Stomach smooth muscle (tissue), 2 donors: ENCODE measurements around the gene CLPSL2.

Source experiments
- H3K27ac ChIP-seq: one replicate; pipeline ENCODE4 v1.7.0; 2013; ENCODE audit warnings: mild to moderate bottlenecking, low read length, inconsistent platforms
- H3K27me3 ChIP-seq, 2 donors: one replicate each; pipeline ENCODE4 v1.7.0; 2013; ENCODE audit warnings: low read length in 2 of 2; ENCODE audit not compliant: insufficient read depth in 2 of 2, control insufficient read depth in 1 of 2
- H3K36me3 ChIP-seq, 2 donors: one replicate each; pipeline ENCODE4 v1.7.0; 2013; ENCODE audit warnings: low read length in 2 of 2; ENCODE audit not compliant: control insufficient read depth in 2 of 2, insufficient read depth in 2 of 2
- H3K4me1 ChIP-seq: one replicate; pipeline ENCODE4 v1.7.0; 2013; ENCODE audit warnings: low read length; ENCODE audit not compliant: control insufficient read depth, insufficient read depth
- H3K4me3 ChIP-seq, 2 donors: one replicate each; pipeline ENCODE4 v1.7.0; 2013; ENCODE audit warnings: low read length in 2 of 2
- H3K9ac ChIP-seq, 2 donors: one replicate each; pipeline ENCODE4 v1.7.0; 2013; ENCODE audit warnings: low read length in 2 of 2, mild to moderate bottlenecking in 1 of 2
- H3K9me3 ChIP-seq, 2 donors: one replicate each; pipeline ENCODE4 v1.7.0; 2013; ENCODE audit warnings: low read length in 2 of 2; ENCODE audit not compliant: control insufficient read depth in 2 of 2
- donor health status: healthy.
- donor health status: Pancreatic carcinoma.

The CLPSL2 gene

DNA sequence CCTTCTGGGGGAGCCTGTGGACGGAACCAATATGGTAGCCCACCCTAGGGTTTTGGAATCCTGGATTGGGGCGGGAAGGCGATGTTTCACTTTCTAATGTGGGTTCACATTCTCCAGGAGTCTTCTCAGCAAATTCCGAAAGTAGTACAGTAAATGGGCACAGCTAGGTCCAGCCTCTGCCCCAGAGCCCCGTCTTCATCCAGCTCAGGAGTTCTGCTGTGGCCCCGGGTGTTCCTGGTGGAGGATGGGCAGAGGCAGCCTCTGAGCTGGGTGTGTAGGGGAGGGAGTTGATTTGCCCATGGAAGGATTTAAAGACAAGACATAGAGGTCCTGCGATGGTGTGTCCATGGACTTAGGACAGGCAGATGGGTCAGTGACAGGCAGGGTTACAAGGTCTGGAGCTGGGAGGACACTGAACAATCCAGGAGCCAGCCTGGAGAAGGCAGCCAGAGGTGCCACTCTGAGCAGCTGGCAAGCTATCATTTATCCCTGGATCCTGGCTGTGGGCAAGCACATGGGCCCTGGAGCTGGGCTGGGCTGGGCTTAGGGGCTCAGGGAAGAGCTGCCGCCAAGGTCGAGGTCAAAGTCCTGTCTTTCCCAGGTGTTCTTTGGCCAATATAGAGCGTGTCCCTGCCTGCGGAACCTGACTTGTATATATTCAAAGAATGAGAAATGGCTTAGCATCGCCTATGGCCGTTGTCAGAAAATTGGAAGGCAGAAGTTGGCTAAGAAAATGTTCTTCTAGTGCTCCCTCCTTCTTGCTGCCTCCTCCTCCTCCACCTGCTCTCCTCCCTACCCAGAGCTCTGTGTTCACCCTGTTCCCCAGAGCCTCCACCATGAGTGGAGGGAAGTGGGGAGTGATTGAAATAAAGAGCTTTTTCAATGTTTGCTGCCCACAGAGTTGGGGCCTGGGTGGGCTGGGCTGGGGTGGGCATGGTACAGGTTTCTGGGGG lies 11.1 kb downstream of the CLPSL2 start:
- Histone ChIP-seq H3K9ac (no peak overlapping the region), H3K4me3 (no peak overlapping the region), H3K9me3 (no peaks in the 10 kb centered on the region), H3K36me3 (no peaks in the 10 kb centered on the region), H3K4me1 (no peaks in the 10 kb centered on the region), H3K27me3 (peaks cover 17 to 34% of the 10 kb centered on the region in 2 donors), H3K27ac (no peak overlapping the region)

DNA sequence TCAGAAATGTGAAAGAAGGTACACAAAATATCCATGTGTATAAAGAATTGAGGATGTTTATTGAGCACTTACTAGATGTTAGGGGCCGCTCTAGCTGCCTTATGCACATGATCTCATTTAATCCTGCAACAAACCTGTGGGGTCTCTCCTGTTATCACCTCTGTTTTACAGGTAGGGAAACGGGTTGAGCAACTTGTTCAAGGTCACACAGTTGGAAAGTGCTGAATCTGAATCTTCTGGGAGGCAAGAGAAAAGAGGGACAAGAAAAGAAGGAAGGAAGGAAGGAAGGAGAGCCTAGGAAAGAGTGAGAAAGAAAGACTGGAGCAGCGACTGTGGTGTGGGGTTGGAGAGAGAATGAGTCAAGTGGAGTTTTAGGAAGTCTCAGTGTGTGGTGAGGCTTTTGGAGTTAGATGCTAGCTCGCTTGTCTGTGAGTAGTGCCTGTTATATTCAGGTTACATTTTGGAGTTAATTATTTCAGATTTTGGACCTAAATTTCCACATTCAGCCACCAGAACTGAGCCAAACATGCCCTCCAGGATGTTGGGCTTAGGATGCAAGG lies 12.1 kb downstream of the CLPSL2 start:
- Histone ChIP-seq H3K27me3 (peaks cover 17 to 42% of the 10 kb centered on the region in 2 donors), H3K4me1 (no peaks in the 10 kb centered on the region), H3K9me3 (no peaks in the 10 kb centered on the region), H3K4me3 (no peak overlapping the region), H3K36me3 (no peaks in the 10 kb centered on the region), H3K27ac (no peak overlapping the region), H3K9ac (no peak overlapping the region)

DNA sequence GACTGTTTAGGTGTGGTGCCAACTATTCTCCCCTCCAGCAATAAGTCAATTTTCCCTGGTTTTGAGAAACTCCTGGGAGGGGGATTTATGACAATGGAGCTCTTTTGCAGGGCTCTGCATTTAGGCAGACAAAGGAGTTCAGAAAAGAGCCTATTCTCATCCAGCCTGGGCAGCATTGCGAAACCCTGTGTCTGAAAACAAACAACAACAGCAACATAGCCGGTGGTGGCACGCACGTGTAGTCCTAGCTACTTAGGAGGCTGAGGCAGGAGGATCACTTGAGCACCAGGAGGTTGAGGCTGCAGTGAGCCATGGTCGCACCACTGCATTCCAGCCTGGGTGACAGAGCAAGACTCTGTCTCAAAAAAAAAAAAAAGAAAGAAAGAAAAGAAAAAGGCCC lies 14.3 kb downstream of the CLPSL2 start:
- no peak overlapping the region for H3K27ac ChIP-seq
- no peaks in the 10 kb centered on the region for H3K36me3 ChIP-seq
- H3K9ac ChIP-seq: no peak overlapping the region
- H3K27me3 ChIP-seq: peaks cover 17 to 42% of the 10 kb centered on the region in 2 donors
- no peaks in the 10 kb centered on the region for H3K4me1 ChIP-seq
- no peak overlapping the region for H3K4me3 ChIP-seq
- H3K9me3 ChIP-seq: no peaks in the 10 kb centered on the region

DNA sequence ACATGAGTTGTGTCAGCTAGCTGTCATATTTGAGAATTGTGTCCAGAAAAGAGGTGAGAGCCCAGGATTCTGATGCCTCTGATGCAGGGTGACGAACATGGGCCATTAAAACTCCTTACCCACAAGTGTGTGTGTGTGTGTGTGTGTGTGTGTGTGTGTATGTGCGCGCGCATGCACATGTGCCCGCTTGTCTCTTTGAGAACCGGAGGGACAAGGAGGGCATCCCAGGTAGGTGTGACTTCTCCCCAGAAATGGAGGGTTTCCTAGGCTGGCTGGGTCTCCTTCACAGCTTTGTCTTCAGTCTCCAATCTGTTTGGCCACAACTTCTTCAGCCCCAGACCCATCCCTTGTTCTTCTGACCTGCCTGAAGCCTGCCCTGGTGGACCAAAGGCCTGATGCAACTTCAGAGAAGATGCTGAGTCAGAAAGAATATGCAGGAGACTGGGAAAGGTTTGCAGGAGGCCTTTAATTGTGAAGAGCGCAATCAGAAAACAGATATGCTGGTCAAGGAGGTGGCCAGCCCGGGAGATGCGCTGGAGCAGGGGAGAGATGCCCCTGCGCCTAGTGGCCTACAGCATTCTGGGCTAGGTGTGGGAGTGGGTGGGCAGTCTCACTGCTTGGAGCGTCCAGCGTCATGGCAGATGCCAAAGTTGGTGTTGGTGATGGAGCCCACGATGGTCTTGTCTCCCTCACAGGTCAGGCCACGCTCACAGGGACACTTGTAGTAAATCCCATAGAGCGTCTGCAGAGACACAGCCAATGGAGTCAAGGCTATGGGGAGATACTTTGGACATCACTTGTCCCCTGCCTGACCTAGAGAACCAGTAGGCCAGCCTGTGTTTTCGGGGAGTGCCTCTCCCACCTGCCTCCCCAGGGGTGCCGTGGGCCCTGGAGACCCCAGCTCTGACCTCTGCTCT lies 18.4 kb downstream of the CLPSL2 start:
- H3K27ac ChIP-seq: no peak overlapping the region
- no peak overlapping the region for H3K9ac ChIP-seq
- H3K27me3 ChIP-seq: peaks cover 0 to 34% of the 10 kb centered on the region in 2 donors
- H3K4me3 ChIP-seq: no peak overlapping the region
- no peaks in the 10 kb centered on the region for H3K4me1 ChIP-seq
- no peaks in the 10 kb centered on the region for H3K9me3 ChIP-seq
- H3K36me3 ChIP-seq: no peaks in the 10 kb centered on the region

DNA sequence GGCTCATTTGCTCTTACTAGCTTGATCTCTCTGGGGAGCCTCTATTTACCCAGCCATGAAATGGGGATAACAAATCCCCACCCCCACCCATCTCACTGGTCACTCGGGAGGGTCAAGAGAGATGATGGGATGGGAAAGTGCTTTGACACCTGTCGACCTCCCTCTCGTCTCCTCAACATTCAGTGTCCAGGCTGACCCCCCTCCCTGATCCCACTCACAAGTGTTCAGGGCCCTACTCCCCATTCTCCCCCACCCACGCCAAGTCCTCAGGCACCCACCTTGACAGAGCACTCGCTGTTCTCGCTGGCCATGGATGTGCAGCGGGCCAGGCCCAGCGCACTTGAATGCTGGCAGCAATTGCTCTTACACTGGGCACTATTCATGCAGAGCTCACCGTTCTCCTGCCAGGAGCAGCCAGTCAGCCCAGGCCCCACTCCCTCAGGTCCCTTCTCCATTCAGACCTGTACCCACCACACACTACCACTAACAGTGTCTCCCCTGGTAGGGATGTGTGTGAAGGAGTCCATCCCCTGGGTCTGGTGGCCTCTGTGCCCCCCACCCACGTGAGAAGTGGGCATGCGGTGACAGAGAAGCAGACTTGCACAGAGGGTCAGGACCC lies 19.2 kb downstream of the CLPSL2 start:
- no peak overlapping the region for H3K9ac ChIP-seq
- no peaks in the 10 kb centered on the region for H3K36me3 ChIP-seq
- peaks cover 0 to 33% of the 10 kb centered on the region in 2 donors for H3K27me3 ChIP-seq
- no peaks in the 10 kb centered on the region for H3K9me3 ChIP-seq
- H3K4me1 ChIP-seq: no peaks in the 10 kb centered on the region
- no peak overlapping the region for H3K27ac ChIP-seq
- no peak overlapping the region for H3K4me3 ChIP-seq

DNA sequence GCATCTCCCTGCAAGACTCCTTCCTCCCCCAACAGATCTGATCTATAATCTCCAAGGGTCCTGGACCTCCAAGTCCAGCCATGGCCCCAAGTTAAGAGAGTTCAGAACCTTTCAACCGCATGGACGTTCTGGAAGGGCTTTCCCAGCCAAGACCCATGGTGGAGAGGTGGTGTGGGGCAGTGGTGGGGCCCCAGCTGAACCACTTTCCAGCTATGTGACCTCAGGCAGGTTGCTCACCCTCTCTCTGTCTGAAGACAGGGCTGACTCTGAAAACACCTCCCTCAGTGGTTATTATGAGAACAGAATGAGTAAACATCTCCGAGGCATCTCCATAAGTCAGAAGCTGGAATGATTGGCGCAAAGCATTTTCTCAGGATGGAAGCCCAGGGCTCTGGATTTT lies 19.8 kb downstream of the CLPSL2 start:
- no peaks in the 10 kb centered on the region for H3K9me3 ChIP-seq
- no peak overlapping the region for H3K4me3 ChIP-seq
- H3K36me3 ChIP-seq: no peaks in the 10 kb centered on the region
- H3K27me3 ChIP-seq: peaks cover 0 to 31% of the 10 kb centered on the region in 2 donors
- no peaks in the 10 kb centered on the region for H3K4me1 ChIP-seq
- H3K27ac ChIP-seq: no peak overlapping the region
- no peak overlapping the region for H3K9ac ChIP-seq

DNA sequence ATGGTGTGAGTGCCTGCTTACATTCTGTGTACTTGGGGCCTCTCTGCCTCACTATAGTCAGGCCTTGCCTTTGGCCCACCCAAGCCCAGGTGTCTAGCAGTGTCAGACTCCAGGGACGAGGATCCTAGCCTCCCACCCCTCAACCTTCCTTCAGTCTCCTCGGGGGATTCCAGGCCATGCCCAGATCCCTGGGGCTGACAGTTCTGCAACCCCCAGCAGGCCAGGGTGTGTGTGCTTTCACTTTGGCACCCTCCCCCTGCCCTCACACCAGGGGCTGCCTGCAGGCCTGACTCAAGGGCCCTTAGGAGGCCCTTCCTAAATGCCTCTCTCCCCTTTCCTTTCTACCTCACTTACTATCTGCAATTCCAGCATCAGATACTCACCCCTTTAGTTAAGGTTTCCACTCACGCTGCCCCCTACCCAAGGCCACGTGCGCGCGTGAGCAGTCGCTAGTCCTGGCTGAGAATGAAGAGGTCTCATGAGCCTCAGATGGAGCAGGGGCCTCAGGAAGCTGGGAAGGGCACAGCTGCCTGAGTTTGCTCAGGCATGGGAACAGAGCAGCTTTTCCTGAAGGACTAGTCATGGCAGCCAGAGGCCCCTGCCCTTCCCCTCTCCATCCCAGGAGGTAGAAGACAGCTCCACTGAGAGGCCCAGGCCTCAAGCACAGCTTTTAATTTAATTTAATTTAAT lies 21.6 kb downstream of the CLPSL2 start:
- no peaks in the 10 kb centered on the region for H3K4me1 ChIP-seq
- H3K4me3 ChIP-seq: no peak overlapping the region
- H3K27me3 ChIP-seq: peaks cover 0 to 25% of the 10 kb centered on the region in 2 donors
- no peaks in the 10 kb centered on the region for H3K36me3 ChIP-seq
- no peak overlapping the region for H3K9ac ChIP-seq
- no peaks in the 10 kb centered on the region for H3K9me3 ChIP-seq
- no peak overlapping the region for H3K27ac ChIP-seq

DNA sequence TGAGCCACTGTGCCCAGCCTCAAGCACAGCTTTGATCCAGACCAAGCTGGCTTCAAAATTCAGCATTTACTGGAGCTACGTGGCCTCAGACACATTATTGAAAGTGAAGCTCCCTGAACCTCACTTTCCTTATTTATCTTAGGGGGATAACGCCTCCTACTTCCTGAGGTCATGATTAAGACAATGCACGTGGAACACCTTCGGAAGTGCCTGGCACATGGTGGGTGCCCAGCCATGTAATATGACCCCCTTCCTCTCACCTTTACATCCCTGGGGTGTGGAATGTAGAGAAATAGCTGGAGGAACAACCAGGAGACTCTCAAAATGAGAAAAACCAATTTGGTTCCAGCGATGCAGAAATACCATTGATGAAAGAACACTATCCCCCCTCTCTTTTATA lies 22.3 kb downstream of the CLPSL2 start:
- Histone ChIP-seq H3K27me3 (peaks cover 0 to 21% of the 10 kb centered on the region in 2 donors), H3K4me1 (no peaks in the 10 kb centered on the region), H3K9me3 (no peaks in the 10 kb centered on the region), H3K27ac (no peak overlapping the region), H3K36me3 (no peaks in the 10 kb centered on the region), H3K4me3 (no peak overlapping the region), H3K9ac (no peak overlapping the region)

DNA sequence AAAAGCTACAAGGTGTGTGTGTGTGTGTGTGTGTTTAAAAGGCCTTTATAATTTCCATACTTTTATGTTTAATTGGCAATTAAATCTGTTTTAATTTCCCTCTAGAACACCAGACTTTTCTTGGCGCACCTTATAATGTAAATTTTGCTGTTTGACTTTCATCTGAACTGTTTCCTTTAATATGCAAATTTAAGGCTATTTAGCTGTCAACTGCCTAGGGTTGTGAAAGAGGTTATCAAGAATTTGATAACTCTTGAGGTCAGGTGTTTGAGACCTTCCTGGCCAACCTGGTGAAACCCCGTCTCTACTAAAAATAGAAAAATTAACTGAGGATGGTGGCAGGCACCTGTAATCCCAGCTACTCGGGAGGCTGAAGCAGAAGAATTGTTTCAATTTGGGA lies 24.8 kb downstream of the CLPSL2 start:
- H3K9me3 ChIP-seq: no peaks in the 10 kb centered on the region
- H3K9ac ChIP-seq: no peak overlapping the region
- no peak overlapping the region for H3K4me3 ChIP-seq
- no peaks in the 10 kb centered on the region for H3K36me3 ChIP-seq
- H3K27ac ChIP-seq: no peak overlapping the region
- peaks cover 7 to 24% of the 10 kb centered on the region in 2 donors for H3K27me3 ChIP-seq
- no peaks in the 10 kb centered on the region for H3K4me1 ChIP-seq
